AG20443 (cell line): Measurements from ENCODE around the gene TIMM21.

Source experiments
- DNase-seq: peaks from one replicate; pipeline ENCODE4 v3.0.0; 2012; ENCODE audit warnings: low spot score, mixed read lengths

TIMM21 gene

DNA sequence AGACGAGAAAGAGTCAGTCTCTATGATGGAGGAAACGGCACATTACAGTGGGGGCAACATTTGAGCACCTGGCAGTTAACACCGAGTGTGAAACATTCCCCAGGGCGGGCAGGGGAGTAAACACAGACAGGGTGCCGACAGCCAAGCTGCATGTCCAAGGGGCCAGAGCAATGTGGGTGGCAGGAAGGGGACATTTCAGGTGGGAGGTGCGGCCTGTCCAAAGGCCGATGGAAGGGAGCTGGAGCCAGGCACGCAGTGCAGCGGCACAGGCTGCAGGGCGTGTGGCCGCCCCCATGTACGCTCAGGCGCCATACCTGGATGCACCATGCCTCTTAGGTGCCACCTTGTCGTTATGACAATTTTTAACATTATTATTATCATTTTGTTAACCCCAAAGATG lies 43.3 kb downstream of the TIMM21 start:
- no peak for DNase-seq

DNA sequence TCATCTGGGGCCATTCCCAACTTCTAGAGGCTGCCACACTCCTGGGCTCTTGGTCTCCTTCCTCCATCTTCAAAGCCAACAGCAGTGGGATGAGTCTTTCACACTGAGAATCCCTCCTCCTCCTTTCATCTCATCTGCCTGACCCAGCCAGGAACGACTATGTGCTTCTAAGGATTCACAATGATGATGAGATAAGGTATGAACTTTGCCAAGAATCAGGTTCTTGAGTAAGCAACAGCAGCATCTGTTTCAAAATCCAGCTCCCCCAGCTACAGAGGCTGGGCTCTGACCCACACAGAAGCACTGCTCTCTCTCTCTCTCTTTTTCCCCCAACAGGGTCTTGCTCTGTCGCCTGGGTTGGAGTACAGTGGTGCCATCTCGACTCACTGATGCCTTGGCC lies 46.4 kb downstream of the TIMM21 start:
- no peak for DNase-seq

DNA sequence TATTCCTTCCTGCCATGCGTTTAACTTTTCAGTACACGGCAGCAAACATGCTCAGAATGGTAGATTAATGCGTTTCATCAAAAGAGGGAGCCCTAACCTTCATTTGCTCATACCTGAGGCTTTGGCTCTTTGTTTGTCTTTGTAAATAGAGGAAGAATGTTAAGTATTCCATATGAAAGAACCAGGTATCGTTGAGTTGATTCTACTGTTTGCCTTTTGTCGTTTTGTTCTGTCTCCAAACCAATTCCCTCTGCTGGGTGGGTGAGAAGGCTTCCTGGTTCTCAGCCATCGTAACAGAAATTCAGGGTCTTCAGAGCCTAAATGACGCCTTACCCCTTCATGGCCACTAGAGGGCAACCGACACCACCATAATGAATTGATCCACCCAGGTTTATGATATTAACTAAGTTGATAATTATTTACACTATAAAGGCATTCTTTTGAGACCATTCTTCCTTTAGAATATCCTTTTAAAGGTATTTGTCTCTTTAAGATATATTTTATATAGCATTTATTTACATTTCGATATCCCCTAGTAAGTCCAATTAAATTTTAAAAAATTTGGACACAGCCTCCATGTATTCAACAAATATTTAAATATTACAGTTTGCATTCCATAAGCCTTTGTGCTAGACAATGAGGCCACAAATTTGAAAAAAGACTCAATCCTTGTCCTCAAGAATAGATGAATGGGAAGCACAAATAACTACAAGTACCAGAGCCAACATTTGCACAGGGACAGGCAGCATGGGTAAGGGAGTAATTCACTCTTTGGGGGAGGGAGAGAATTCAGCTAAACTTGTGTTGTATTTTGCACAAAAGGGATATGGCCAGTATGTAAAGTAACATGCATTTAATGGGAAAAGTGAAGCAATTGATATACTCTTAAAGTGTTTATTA lies 48.1 kb downstream of the TIMM21 start:
- peak; percentile 79 for DNase-seq

- no peak for DNase-seq
Measured at GRCh38 chr18:74197705-74198341, 49.5 kb downstream of the TIMM21 start.

- DNase-seq: no peak
Measured at GRCh38 chr18:74198453-74198852, 50.1 kb downstream of the TIMM21 start.

DNA sequence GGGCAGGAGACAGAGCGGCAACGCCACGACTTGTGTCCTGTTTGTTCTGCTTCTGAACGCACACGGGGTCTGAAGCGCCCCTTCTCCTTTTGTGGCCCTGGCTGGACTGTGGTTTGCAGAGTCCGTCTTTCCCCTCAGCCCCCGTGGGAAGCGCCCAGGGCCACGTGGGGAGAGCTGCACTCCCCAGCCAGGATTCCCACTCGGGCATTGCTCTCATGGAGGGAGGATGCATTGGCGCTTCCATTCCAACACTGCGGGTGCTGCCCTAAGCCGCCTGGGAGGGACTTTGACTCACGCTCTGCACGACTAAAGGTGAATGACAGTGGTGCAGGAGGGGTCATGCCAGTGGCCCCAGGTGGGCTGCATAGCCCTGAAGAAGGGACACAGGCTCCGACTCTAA lies 52.5 kb downstream of the TIMM21 start:
- DNase-seq: no peak

DNA sequence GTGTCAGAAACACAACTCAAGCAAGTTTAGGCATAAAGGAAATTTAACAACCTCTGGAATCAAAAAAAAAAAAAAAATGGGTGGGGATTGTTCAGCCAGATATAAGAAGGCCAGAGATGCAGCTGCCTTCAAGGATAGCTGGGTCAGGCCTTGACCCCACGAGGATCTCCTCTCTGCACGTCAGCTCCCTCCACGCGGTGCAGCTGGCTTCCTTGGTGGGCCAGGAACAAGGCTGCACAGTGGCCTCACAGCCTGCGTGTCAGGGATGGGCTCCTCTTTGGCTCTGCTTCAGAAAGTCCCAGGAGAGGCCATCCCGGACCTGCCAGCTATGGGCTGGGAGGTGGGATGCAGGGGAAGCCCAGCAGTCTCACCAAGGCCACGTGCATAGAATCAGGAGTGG lies 55.5 kb downstream of the TIMM21 start:
- DNase-seq: no peak

DNA sequence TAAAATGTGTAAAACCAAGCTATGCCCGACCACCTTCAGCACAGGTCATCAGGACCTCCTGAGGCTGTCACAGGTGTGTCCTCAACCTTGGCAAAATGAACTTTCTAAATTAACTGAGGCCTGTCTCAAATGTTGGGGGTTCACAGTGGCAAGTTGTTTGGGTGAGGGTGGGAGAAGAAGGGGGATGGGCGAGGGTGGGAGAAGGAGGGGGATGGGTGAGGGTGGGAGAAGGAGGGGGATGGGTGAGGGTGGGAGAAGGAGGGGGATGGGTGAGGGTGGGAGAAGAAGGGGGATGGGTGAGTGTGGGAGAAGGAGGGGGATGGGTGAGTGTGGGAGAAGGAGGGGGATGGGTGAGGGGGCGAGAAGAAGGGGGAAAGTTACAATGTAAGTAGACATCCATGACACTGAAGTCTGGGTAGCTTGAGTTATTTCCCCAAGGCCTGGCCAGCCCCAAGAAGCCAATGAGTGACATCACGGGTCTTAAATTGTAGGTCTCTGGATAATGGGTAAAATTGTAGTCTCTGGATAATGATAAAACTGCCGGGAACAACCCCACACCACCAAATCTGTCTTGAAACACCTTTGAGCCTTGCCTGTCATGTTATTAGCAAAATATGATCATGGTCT lies 56.3 kb downstream of the TIMM21 start:
- no peak for DNase-seq
